ENCODE measurements around the gene ELMOD1.
"Not testable (repeated sequence)": the region's sequence is repeated elsewhere in the genome, so short reads cannot be mapped to it uniquely, and the experiment has no call there.

ELMOD1 gene

GRCh38 chr11:107570015-107570414 is 20.9 kb upstream of the ELMOD1 start:
- Mint-ChIP-seq H3K27me3 (no peaks in the 10 kb centered on the region), H3K36me3 (no peaks in the 10 kb centered on the region), H3K27ac (no peak overlapping the region), H3K9me3 (no peaks in the 10 kb centered on the region), H3K4me3 (no peak overlapping the region), H3K4me1 (peaks cover 28% of the 10 kb centered on the region)
- no peak for ATAC-seq

- no peaks in the 10 kb centered on the region for H3K27me3 Mint-ChIP-seq
- no peaks in the 10 kb centered on the region for H3K36me3 Mint-ChIP-seq
- no peak for ATAC-seq
- H3K4me3 Mint-ChIP-seq = no peak overlapping the region
- no peaks in the 10 kb centered on the region for H3K9me3 Mint-ChIP-seq
- peaks cover 2% of the 10 kb centered on the region for H3K4me1 Mint-ChIP-seq
- H3K27ac Mint-ChIP-seq = no peak overlapping the region
Measured at GRCh38 chr11:107573438-107573837, 17.5 kb upstream of the ELMOD1 start.

- not testable (repeated sequence) for ATAC-seq, H3K4me3 Mint-ChIP-seq, H3K36me3 Mint-ChIP-seq, H3K4me1 Mint-ChIP-seq, H3K9me3 Mint-ChIP-seq, H3K27ac Mint-ChIP-seq
- H3K27me3 Mint-ChIP-seq = peaks cover 19% of the 10 kb centered on the region
Measured at GRCh38 chr11:107576497-107577345, 14.2 kb upstream of the ELMOD1 start.

GRCh38 chr11:107577346-107577711 is 13.6 kb upstream of the ELMOD1 start:
- no peak for ATAC-seq
- H3K4me1 Mint-ChIP-seq = no peaks in the 10 kb centered on the region
- H3K27ac Mint-ChIP-seq = no peak overlapping the region
- no peaks in the 10 kb centered on the region for H3K36me3 Mint-ChIP-seq
- H3K9me3 Mint-ChIP-seq = peaks cover 5% of the 10 kb centered on the region
- H3K4me3 Mint-ChIP-seq = no peak overlapping the region
- peaks cover 19% of the 10 kb centered on the region for H3K27me3 Mint-ChIP-seq

GRCh38 chr11:107579169-107579568 is 11.8 kb upstream of the ELMOD1 start:
- not testable (repeated sequence) for H3K27ac Mint-ChIP-seq, H3K4me3 Mint-ChIP-seq, ATAC-seq, H3K9me3 Mint-ChIP-seq, H3K4me1 Mint-ChIP-seq, H3K36me3 Mint-ChIP-seq
- peaks cover 19% of the 10 kb centered on the region for H3K27me3 Mint-ChIP-seq

- ATAC-seq = no peak
- no peak overlapping the region for H3K4me3 Mint-ChIP-seq
- H3K4me1 Mint-ChIP-seq = no peaks in the 10 kb centered on the region
- no peak overlapping the region for H3K27ac Mint-ChIP-seq
- peaks cover 5% of the 10 kb centered on the region for H3K9me3 Mint-ChIP-seq
- peaks cover 28% of the 10 kb centered on the region for H3K27me3 Mint-ChIP-seq
- H3K36me3 Mint-ChIP-seq = no peaks in the 10 kb centered on the region
Measured at GRCh38 chr11:107581147-107581546, 9.8 kb upstream of the ELMOD1 start.

- H3K27ac Mint-ChIP-seq = no peak overlapping the region
Measured at GRCh38 chr11:107583629-107584195, 7.2 kb upstream of the ELMOD1 start.

GRCh38 chr11:107587306-107587979 is 3.5 kb upstream of the ELMOD1 start:
- Mint-ChIP-seq H3K27me3 (peaks cover 70% of the 10 kb centered on the region), H3K9me3 (no peaks in the 10 kb centered on the region), H3K36me3 (no peaks in the 10 kb centered on the region), H3K4me1 (peaks cover 27% of the 10 kb centered on the region), H3K4me3 (no peak overlapping the region), H3K27ac (no peak overlapping the region)
- no peak for ATAC-seq

More at GRCh38 chr11:107583629-107584195, 7.2 kb upstream of the ELMOD1 start:
- peaks cover 51% of the 10 kb centered on the region for H3K27me3 Mint-ChIP-seq
- no peak overlapping the region for H3K4me3 Mint-ChIP-seq
- no peak for ATAC-seq
- H3K36me3 Mint-ChIP-seq = no peaks in the 10 kb centered on the region
- H3K4me1 Mint-ChIP-seq = no peaks in the 10 kb centered on the region
- H3K9me3 Mint-ChIP-seq = peaks cover 5% of the 10 kb centered on the region

GRCh38 chr11:107591378-107592230 is 657 bp downstream of the ELMOD1 start:
- no peaks in the 10 kb centered on the region for H3K9me3 Mint-ChIP-seq
- H3K4me3 Mint-ChIP-seq = peak overlapping the region; percentile 85
- no peak overlapping the region for H3K27ac Mint-ChIP-seq
- H3K4me1 Mint-ChIP-seq = peaks cover 27% of the 10 kb centered on the region
- ATAC-seq = peak; percentile 61
- peaks cover 73% of the 10 kb centered on the region for H3K27me3 Mint-ChIP-seq
- no peaks in the 10 kb centered on the region for H3K36me3 Mint-ChIP-seq

- Mint-ChIP-seq H3K4me3 (peak overlapping the region; percentile 85), H3K9me3 (no peaks in the 10 kb centered on the region), H3K27ac (no peak overlapping the region), H3K4me1 (peaks cover 27% of the 10 kb centered on the region), H3K27me3 (peaks cover 69% of the 10 kb centered on the region), H3K36me3 (no peaks in the 10 kb centered on the region)
- ATAC-seq = no peak
Measured at GRCh38 chr11:107592231-107592590, 1.3 kb downstream of the ELMOD1 start.

GRCh38 chr11:107592813-107593212 is 1.9 kb downstream of the ELMOD1 start:
- Mint-ChIP-seq H3K4me1 (peaks cover 27% of the 10 kb centered on the region), H3K36me3 (no peaks in the 10 kb centered on the region), H3K9me3 (no peaks in the 10 kb centered on the region), H3K27me3 (peaks cover 63% of the 10 kb centered on the region), H3K4me3 (no peak overlapping the region), H3K27ac (no peak overlapping the region)
- ATAC-seq = no peak

GRCh38 chr11:107593951-107594350 is 3.0 kb downstream of the ELMOD1 start:
- H3K4me3 Mint-ChIP-seq = no peak overlapping the region
- no peak for ATAC-seq
- peaks cover 27% of the 10 kb centered on the region for H3K4me1 Mint-ChIP-seq
- peaks cover 58% of the 10 kb centered on the region for H3K27me3 Mint-ChIP-seq
- H3K27ac Mint-ChIP-seq = no peak overlapping the region
- no peaks in the 10 kb centered on the region for H3K9me3 Mint-ChIP-seq
- H3K36me3 Mint-ChIP-seq = no peaks in the 10 kb centered on the region

- peaks cover 25% of the 10 kb centered on the region for H3K4me1 Mint-ChIP-seq
- H3K27ac Mint-ChIP-seq = no peak overlapping the region
- H3K4me3 Mint-ChIP-seq = no peak overlapping the region
- no peak for ATAC-seq
- peaks cover 53% of the 10 kb centered on the region for H3K27me3 Mint-ChIP-seq
- no peaks in the 10 kb centered on the region for H3K9me3 Mint-ChIP-seq
- no peaks in the 10 kb centered on the region for H3K36me3 Mint-ChIP-seq
Measured at GRCh38 chr11:107594736-107595135, 3.8 kb downstream of the ELMOD1 start.

- H3K27me3 Mint-ChIP-seq = peaks cover 30% of the 10 kb centered on the region
- ATAC-seq = peak; percentile 70
- no peaks in the 10 kb centered on the region for H3K4me1 Mint-ChIP-seq
- H3K9me3 Mint-ChIP-seq = no peaks in the 10 kb centered on the region
- H3K36me3 Mint-ChIP-seq = no peaks in the 10 kb centered on the region
- no peak overlapping the region for H3K27ac Mint-ChIP-seq
- no peak overlapping the region for H3K4me3 Mint-ChIP-seq
Measured at GRCh38 chr11:107598225-107599139, 7.5 kb downstream of the ELMOD1 start.

Measured in stimulated activated memory B cell treated with anti-CD40 and anti-IgM and Interleukin-4, amounts not matched to agents 10 μg/mL and 1 μg/mL and 100 μg/mL, for 72 hours (primary cell).